Mammary epithelial cell (primary cell): ENCODE measurements around the gene ING2.

Experiments
- EZH2 ChIP-seq: IDR thresholded peaks from 2 replicates; pipeline ENCODE4 v1.6.1; 2012; ENCODE audit warnings: low read length, inconsistent platforms, borderline replicate concordance
- TF ChIP-seq, protein P1 (sequence below), 2 donors: IDR thresholded peaks in 1 of 2; conservative IDR thresholded peaks in 1 of 2; 2 replicates each; pipeline ENCODE4 v1.5.1; 2011 to 2012; ENCODE audit warnings: inconsistent platforms in 2 of 2, low read length in 2 of 2, mild to moderate bottlenecking in 2 of 2, control low read depth in 1 of 2, low read depth in 1 of 2; ENCODE audit not compliant: insufficient read depth in 1 of 2; ENCODE audit errors: extremely low read depth in 1 of 2

- TF ChIP-seq, protein P1, sequence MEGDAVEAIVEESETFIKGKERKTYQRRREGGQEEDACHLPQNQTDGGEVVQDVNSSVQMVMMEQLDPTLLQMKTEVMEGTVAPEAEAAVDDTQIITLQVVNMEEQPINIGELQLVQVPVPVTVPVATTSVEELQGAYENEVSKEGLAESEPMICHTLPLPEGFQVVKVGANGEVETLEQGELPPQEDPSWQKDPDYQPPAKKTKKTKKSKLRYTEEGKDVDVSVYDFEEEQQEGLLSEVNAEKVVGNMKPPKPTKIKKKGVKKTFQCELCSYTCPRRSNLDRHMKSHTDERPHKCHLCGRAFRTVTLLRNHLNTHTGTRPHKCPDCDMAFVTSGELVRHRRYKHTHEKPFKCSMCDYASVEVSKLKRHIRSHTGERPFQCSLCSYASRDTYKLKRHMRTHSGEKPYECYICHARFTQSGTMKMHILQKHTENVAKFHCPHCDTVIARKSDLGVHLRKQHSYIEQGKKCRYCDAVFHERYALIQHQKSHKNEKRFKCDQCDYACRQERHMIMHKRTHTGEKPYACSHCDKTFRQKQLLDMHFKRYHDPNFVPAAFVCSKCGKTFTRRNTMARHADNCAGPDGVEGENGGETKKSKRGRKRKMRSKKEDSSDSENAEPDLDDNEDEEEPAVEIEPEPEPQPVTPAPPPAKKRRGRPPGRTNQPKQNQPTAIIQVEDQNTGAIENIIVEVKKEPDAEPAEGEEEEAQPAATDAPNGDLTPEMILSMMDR (conservative IDR thresholded peaks at IDR 0.05 in 1 of 2, IDR thresholded peaks at IDR 0.05 in 1 of 2; ENCODE audit: extremely low read depth in 1 of 2, insufficient read depth in 1 of 2, low read depth in 1 of 2, low read length in 2 of 2): no peak
- TF ChIP-seq EZH2: no peak
Observed at GRCh38 chr4:183556947-183557346, 52.1 kb downstream of the ING2 start.
